ENCODE data around the gene OR5H1. TPM values are rescaled to one million over a fixed set of nuclear protein-coding genes. Genes with fewer than 3 reads are reported as not detected.

The OR5H1 gene
- total and polyA plus RNA-seq, 2 of the 4 experiments (the other 2 are of a cell fraction): not detected

- ATAC-seq (ENCODE audit: low read depth) (no peak), DNase-seq (no peak)
- no peaks in the 10 kb centered on the region for H4K20me1 ChIP-seq (ENCODE audit: insufficient read depth, low read length)
- TF ChIP-seq FOS (IDR thresholded peaks at IDR 0.05; ENCODE audit: low read depth, low read length): no peak
- TF ChIP-seq ELK1 (IDR thresholded peaks at IDR 0.05; ENCODE audit: borderline replicate concordance, low read depth, low read length): no peak
- TF ChIP-seq RCOR1 (IDR thresholded peaks at IDR 0.05; ENCODE audit: insufficient replicate concordance, low read length): no peak
- TF ChIP-seq POLR2A (IDR thresholded peaks at IDR 0.05; ENCODE audit: low read depth, low read length): no peak
- no peak for TF ChIP-seq MAZ (IDR thresholded peaks at IDR 0.05; ENCODE audit: borderline replicate concordance, low read depth, low read length)
- no peak for TF ChIP-seq MXI1 (IDR thresholded peaks at IDR 0.05; ENCODE audit: borderline replicate concordance, low read depth, low read length)
- TF ChIP-seq CHD1 (IDR thresholded peaks at IDR 0.05; ENCODE audit: low read depth, low read length): no peak
- no peak for TF ChIP-seq RAD21 (IDR thresholded peaks at IDR 0.05; ENCODE audit: low read length)
- TF ChIP-seq RFX5 (IDR thresholded peaks at IDR 0.05; ENCODE audit: low read depth, low read length): no peak
- TF ChIP-seq USF2 (IDR thresholded peaks at IDR 0.05; ENCODE audit: low read depth, low read length): no peak
- TF ChIP-seq MAFK (IDR thresholded peaks at IDR 0.05; ENCODE audit: low read depth, low read length): no peak
- no peak for TF ChIP-seq CEBPB (IDR thresholded peaks at IDR 0.05; ENCODE audit: low read depth, low read length)
- no peak for TF ChIP-seq CTCF (conservative IDR thresholded peaks at IDR 0.05; ENCODE audit: low read depth, low read length)
- no peak for TF ChIP-seq BHLHE40 (IDR thresholded peaks at IDR 0.05; ENCODE audit: low read depth, low read length)
- TF ChIP-seq SMC3 (IDR thresholded peaks at IDR 0.05; ENCODE audit: low read depth, low read length): no peak
- TF ChIP-seq NFE2L2 (IDR thresholded peaks at IDR 0.05; ENCODE audit: low read depth, low read length): no peak
- H3K9me3 ChIP-seq (ENCODE audit: control insufficient read depth, insufficient read depth, low read length): no peaks in the 10 kb centered on the region
- H3K9me1 ChIP-seq (ENCODE audit: insufficient read depth, low read length): no peaks in the 10 kb centered on the region
- in situ Hi-C loops (cut with MboI; ENCODE audit: low sequenced_read_pairs): no loop called here
- no peak within 1 kb of the TSS for H2AFZ ChIP-seq (replicated peaks; ENCODE audit: low read length, poor library complexity)
- ChIA-PET POLR2A (ENCODE audit: unreplicated experiment) (no interaction called here), CTCF (interaction anchor here (0.5 kb wide), 1 partner anchor 27 kb away, joined by 5 read pairs; no protein-coding TSS in a partner anchor)
- no peak within 1 kb of the TSS for H2BK15ac ChIP-seq (ENCODE audit: low read depth, low read length)
- no peak within 1 kb of the TSS for H2BK120ac ChIP-seq (ENCODE audit: low read depth, low read length)
- dilution Hi-C loops (cut with HindIII; ENCODE audit: low sequenced_read_pairs, unreplicated experiment): no loop called here
- no peak within 1 kb of the TSS for H3K9ac ChIP-seq (ENCODE audit: low read depth, low read length)
- no peak within 1 kb of the TSS for H2AK5ac ChIP-seq (ENCODE audit: low read depth, low read length)
- no peak within 1 kb of the TSS for H2BK20ac ChIP-seq (ENCODE audit: low read depth, low read length)
- no peak within 1 kb of the TSS for H3K18ac ChIP-seq (ENCODE audit: low read depth, low read length)
- H3K79me1 ChIP-seq (ENCODE audit: low read depth in 1 of 2, low read length in 2 of 2): no peaks in the 10 kb centered on the region
- H3K36me3 ChIP-seq (ENCODE audit: control insufficient read depth, insufficient read depth, low read length): no peaks in the 10 kb centered on the region
- H3K27ac ChIP-seq (ENCODE audit: insufficient read depth, low read length): no peak within 1 kb of the TSS
- H3K23ac ChIP-seq (ENCODE audit: low read depth, low read length): no peak within 1 kb of the TSS
- no peak within 1 kb of the TSS for H4K8ac ChIP-seq (ENCODE audit: low read depth in 2 of 2, low read length in 2 of 2)
- H3K4ac ChIP-seq (ENCODE audit: low read depth, low read length): no peak within 1 kb of the TSS
- no TSS peak for BruUV-seq (replicated peaks)
- H2BK5ac ChIP-seq (ENCODE audit: low read depth, low read length, poor library complexity, severe bottlenecking): no peak within 1 kb of the TSS
- intact Hi-C loops (cut with micrococcal nuclease): no loop called here
- H3K27me3 ChIP-seq (ENCODE audit: control insufficient read depth, insufficient read depth, low read length): no peaks in the 10 kb centered on the region
- H3K14ac ChIP-seq (replicated peaks; ENCODE audit: low read depth, low read length): no peak within 1 kb of the TSS
- WGBS, 2 experiments (ENCODE audit: extremely low coverage in 2 of 2, insufficient read length in 1 of 2): no CpG with 5 or more reads among the region's 3 CpGs
- no peak within 1 kb of the TSS for H4K5ac ChIP-seq (ENCODE audit: low read depth, low read length)
- no peaks in the 10 kb centered on the region for H3K4me1 ChIP-seq (ENCODE audit: control insufficient read depth, insufficient read depth, low read length)
- no peak within 1 kb of the TSS for H4K91ac ChIP-seq (ENCODE audit: insufficient read depth, low read depth, low read length)
- no peak within 1 kb of the TSS for H3K4me2 ChIP-seq (ENCODE audit: low read depth, low read length)
- H2AK9ac ChIP-seq (replicated peaks; ENCODE audit: low read depth, low read length, poor library complexity): no peak within 1 kb of the TSS
- H3K56ac ChIP-seq (ENCODE audit: extremely low read depth, insufficient read depth, low read length): no peak within 1 kb of the TSS
- H3K4me3 ChIP-seq (ENCODE audit: insufficient read depth, low read depth, low read length): no peak within 1 kb of the TSS
These were observed 35.9 kb downstream of the OR5H1 start, which contains the start of gene OR5H15 for GRCh38 chr3:98166396-98166795. TSS of gene OR5H15 (plus strand) at chr3:98166696. CDS start at chr3:98168700, 2,004 bp downstream.
